Glomerular visceral epithelial cell (primary cell): ENCODE measurements around the gene OS9.

Experiments used
- DNase-seq: peaks from one replicate; pipeline ENCODE4 v3.0.0-alpha.2; 2016; ENCODE audit errors: extremely low spot score

OS9 gene

GRCh38 chr12:57737467-57738460 is 43.8 kb downstream of the OS9 start:
- no peak for DNase-seq

GRCh38 chr12:57738661-57739237 is 44.8 kb downstream of the OS9 start, which contains the start of gene AGAP2:
TSS of gene AGAP2 (minus strand) at chr12:57738742. CDS start at chr12:57738246, 496 bp downstream.
- no peak for DNase-seq

- DNase-seq, result no peak
Measured at GRCh38 chr12:57739387-57739786, 45.5 kb downstream of the OS9 start.

GRCh38 chr12:57739914-57740538 is 46.1 kb downstream of the OS9 start:
- no peak for DNase-seq

- DNase-seq, result no peak
Measured at GRCh38 chr12:57740656-57741412, 46.9 kb downstream of the OS9 start.

GRCh38 chr12:57741413-57741789 is 47.5 kb downstream of the OS9 start:
- DNase-seq, result no peak

- no peak for DNase-seq
Measured at GRCh38 chr12:57741844-57742738, 48.2 kb downstream of the OS9 start.

- DNase-seq, result no peak
Measured at GRCh38 chr12:57743769-57744168, 49.8 kb downstream of the OS9 start.

GRCh38 chr12:57744194-57744776 is 50.4 kb downstream of the OS9 start:
- DNase-seq, result no peak

GRCh38 chr12:57744777-57745484 is 51.0 kb downstream of the OS9 start, which contains the start of gene TSPAN31:
TSS of gene TSPAN31 (plus strand) at chr12:57745039. CDS start at chr12:57745155, 116 bp downstream.
- peak; percentile 96 for DNase-seq

GRCh38 chr12:57745485-57745881 is 51.6 kb downstream of the OS9 start:
- no peak for DNase-seq

- DNase-seq, result no peak
Measured at GRCh38 chr12:57746025-57746424, 52.1 kb downstream of the OS9 start.

- DNase-seq, result no peak
Measured at GRCh38 chr12:57749061-57749460, 55.1 kb downstream of the OS9 start.

- DNase-seq, result no peak
Measured at GRCh38 chr12:57750561-57751431, 56.9 kb downstream of the OS9 start.

- no peak for DNase-seq
Measured at GRCh38 chr12:57751432-57751787, 57.5 kb downstream of the OS9 start.

GRCh38 chr12:57751788-57752667 is 58.1 kb downstream of the OS9 start, which contains the start of gene CDK4:
TSS of gene CDK4 (minus strand) at chr12:57752310. CDS start at chr12:57751717, 593 bp downstream.
- peak; percentile 100 for DNase-seq

GRCh38 chr12:57752668-57753000 is 58.7 kb downstream of the OS9 start:
- DNase-seq, result no peak
